Stomach (tissue), 4 donors: ENCODE results near the gene CASP9.
"Not testable (repeated sequence)": the region's sequence is repeated elsewhere in the genome, so short reads cannot be mapped to it uniquely, and the experiment has no call there.

Experiments
- EP300 ChIP-seq: sonication (generic); formaldehyde crosslinking; IDR thresholded peaks from one replicate; pipeline ENCODE4 v1.6.1; 2017; ENCODE audit warnings: antibody characterized with exemption
- POLR2A ChIP-seq, 4 donors: fragments of 450-650 bp; IDR thresholded peaks; one replicate each; pipeline ENCODE4 v1.6.1; 2016; ENCODE audit warnings: antibody characterized with exemption in 4 of 4, control low read depth in 2 of 4, mild to moderate bottlenecking in 1 of 4, moderate library complexity in 1 of 4
- POLR2AphosphoS5 ChIP-seq, 3 donors: sonication (generic); formaldehyde crosslinking; IDR thresholded peaks; one replicate each; pipeline ENCODE4 v1.6.1; 2016; ENCODE audit warnings: antibody characterized with exemption in 3 of 3
- TF ChIP-seq, protein P1 (sequence below), 7 experiments: fragments of 450-650 bp in 4 of 7; fragments of 200-600 bp in 3 of 7; sonication (generic) in 3 of 7; IDR thresholded peaks; one replicate each; pipeline ENCODE4 v1.5.1; 2016 to 2019; ENCODE audit warnings: antibody characterized with exemption in 7 of 7, control low read depth in 2 of 7, mild to moderate bottlenecking in 1 of 7

DNA sequence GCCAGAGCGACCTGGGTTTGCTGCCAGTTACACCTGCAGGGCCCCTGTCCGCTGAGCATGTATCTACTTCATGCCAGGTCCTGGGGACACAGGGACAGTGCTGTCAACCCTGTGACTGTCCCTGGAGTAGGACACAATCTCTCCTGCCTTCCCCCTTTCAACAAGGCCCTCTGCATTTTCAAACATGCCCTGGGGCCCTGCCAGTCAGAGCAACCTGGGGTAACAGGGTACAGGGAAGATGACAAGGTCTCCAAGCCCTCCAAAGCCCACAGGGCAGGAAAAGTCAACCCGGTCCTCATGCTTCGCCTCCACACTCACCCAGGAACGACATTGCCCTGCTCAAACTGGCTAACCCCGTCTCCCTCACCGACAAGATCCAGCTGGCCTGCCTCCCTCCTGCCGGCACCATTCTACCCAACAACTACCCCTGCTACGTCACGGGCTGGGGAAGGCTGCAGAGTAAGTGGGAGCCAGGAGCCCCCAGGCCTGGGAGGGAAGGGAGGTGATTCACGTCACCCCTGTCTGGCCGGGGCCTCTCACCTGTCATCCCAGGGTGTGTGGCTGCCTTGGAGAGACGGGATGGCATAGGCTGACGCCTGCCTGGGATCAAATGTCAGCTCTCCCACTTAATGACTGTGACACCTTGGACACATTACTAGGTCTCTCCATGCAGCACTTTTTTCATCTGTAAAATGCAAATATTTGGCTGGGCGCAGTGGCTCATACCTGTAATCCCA is 60.8 kb downstream of the CASP9 start:
- TF ChIP-seq, protein P1, sequence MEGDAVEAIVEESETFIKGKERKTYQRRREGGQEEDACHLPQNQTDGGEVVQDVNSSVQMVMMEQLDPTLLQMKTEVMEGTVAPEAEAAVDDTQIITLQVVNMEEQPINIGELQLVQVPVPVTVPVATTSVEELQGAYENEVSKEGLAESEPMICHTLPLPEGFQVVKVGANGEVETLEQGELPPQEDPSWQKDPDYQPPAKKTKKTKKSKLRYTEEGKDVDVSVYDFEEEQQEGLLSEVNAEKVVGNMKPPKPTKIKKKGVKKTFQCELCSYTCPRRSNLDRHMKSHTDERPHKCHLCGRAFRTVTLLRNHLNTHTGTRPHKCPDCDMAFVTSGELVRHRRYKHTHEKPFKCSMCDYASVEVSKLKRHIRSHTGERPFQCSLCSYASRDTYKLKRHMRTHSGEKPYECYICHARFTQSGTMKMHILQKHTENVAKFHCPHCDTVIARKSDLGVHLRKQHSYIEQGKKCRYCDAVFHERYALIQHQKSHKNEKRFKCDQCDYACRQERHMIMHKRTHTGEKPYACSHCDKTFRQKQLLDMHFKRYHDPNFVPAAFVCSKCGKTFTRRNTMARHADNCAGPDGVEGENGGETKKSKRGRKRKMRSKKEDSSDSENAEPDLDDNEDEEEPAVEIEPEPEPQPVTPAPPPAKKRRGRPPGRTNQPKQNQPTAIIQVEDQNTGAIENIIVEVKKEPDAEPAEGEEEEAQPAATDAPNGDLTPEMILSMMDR (IDR thresholded peaks at IDR 0.05) = not testable (repeated sequence)
- not testable (repeated sequence) for TF ChIP-seq POLR2AphosphoS5 (IDR thresholded peaks at IDR 0.05); POLR2A (IDR thresholded peaks at IDR 0.05); EP300
